Upper lobe of left lung (tissue), 4 donors: Measurements from ENCODE around the gene RNF10.

Experiments
- EP300 ChIP-seq, 4 donors: sonication (generic); formaldehyde crosslinking; IDR thresholded peaks; one replicate each; pipeline ENCODE4 v1.5.1; 2017; ENCODE audit warnings: antibody characterized with exemption in 4 of 4, control low read depth in 2 of 4
- POLR2A ChIP-seq, 4 donors: fragments of 450-650 bp; IDR thresholded peaks; one replicate each; pipeline ENCODE4 v1.5.1; 2016 to 2017; ENCODE audit warnings: antibody characterized with exemption in 4 of 4, mild to moderate bottlenecking in 2 of 4
- TF ChIP-seq, protein P1 (sequence below), 6 experiments: fragments of 450-650 bp in 4 of 6; fragments of 200-600 bp in 2 of 6; sonication (generic) in 2 of 6; IDR thresholded peaks; one replicate each; pipeline ENCODE4 v1.5.1; 2016 to 2019; ENCODE audit warnings: antibody characterized with exemption in 6 of 6

DNA sequence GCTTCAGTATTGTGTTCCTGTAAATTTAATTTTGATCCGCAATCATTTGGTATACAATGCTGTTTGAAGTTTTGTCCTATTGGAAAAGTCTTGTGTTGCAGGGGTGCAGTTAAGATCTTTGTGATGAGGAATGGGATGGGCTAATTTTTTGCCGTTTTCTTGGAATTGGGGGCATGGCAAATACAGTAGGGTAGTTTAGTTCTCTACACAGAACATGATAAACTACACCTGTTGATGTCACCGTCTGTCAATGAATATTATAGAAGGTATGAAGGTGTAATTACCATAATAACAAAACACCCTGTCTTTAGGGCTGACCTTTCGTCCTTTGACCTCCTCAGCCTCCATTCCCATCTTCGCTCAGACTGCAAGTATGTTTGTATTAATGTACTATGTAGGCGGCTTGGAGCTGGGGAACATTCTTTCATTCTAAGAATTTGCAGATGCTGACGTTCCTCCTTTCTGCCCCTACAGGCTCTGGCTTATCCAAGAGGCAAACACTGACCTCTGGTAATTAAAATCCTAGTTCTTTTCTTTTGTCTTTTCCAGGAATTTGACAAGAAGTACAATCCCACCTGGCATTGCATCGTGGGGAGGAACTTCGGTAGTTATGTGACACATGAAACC, 36.5 kb upstream of the RNF10 start:
- TF ChIP-seq, protein P1, sequence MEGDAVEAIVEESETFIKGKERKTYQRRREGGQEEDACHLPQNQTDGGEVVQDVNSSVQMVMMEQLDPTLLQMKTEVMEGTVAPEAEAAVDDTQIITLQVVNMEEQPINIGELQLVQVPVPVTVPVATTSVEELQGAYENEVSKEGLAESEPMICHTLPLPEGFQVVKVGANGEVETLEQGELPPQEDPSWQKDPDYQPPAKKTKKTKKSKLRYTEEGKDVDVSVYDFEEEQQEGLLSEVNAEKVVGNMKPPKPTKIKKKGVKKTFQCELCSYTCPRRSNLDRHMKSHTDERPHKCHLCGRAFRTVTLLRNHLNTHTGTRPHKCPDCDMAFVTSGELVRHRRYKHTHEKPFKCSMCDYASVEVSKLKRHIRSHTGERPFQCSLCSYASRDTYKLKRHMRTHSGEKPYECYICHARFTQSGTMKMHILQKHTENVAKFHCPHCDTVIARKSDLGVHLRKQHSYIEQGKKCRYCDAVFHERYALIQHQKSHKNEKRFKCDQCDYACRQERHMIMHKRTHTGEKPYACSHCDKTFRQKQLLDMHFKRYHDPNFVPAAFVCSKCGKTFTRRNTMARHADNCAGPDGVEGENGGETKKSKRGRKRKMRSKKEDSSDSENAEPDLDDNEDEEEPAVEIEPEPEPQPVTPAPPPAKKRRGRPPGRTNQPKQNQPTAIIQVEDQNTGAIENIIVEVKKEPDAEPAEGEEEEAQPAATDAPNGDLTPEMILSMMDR (IDR thresholded peaks at IDR 0.05), result no peak
- TF ChIP-seq POLR2A (IDR thresholded peaks at IDR 0.05) (no peak), EP300 (IDR thresholded peaks at IDR 0.05) (no peak)
